Measurements from ENCODE around the gene SCGB1D4.

Gene SCGB1D4

DNA sequence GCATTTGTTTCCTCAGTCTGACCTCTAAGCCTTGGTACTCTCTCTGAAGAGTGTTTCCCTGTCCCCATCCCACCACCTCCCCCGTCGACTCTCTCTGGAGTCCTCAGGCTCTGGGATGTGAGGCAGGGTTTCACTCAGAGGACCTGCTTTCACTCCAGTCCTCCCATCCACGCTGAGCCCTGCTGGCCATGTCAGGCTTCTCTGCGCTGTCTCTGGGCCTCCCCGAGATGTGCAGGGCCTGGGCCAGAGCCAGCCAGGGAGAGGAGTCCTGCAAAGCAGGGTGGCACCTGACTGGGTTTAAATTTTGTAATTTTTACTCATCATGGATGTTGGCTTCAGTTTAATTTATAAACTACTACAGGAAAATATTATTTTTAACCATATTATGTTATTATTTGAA lies 25.6 kb downstream of the SCGB1D4 start:
- DNase-seq = no peak

DNA sequence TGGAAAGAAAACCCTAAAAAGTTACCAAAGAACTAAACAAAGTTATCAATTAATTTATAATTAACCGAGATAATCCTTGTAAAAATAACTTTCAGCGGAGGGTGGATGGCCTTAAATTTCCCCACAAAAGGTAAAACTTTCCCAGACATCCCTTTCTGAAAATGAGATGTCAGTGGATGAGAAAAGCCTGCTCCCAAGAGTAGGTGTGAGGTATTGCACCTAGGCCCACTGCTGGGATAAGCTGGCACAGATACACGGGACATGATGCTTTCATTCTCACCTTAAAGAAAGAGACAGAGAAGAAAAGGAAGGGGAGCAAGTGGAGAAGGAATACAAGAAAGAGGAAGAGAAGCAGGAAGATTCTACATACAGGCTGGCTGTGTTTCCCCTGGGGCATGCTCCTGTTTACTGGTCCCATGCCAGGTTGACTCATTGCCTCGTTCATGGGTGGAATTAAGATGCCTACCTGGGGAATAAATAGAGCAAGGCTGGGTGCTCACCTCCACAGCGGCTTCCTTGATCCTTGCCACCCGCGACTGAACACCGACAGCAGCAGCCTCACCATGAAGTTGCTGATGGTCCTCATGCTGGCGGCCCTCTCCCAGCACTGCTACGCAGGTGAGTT lies 29.1 kb downstream of the SCGB1D4 start, which contains the start of gene SCGB2A2:
TSS of gene SCGB2A2 (plus strand) at position 505 of the 625 bp plus-strand sequence. CDS start at position 564, 59 bp downstream.
- no peak for DNase-seq

DNA sequence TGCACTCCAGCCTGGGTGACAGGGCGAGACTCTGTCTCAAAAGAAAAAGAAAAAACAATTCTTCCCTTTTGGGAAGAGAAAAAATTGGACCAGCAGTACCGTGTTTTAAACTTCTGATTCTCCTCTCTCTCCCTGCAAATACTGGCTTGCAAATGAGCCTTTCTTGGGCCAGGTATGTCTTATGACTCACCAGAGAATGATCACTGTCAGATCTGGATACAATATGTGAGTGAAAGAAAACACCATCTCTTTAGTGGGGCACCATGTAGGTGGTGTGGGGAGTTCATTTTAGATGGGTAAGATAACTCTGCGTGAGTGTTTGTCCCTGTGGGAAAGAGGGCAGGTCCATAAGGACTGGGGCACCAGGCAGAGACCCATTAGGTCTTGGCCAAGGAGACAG lies 31.3 kb downstream of the SCGB1D4 start:
- DNase-seq = no peak

DNA sequence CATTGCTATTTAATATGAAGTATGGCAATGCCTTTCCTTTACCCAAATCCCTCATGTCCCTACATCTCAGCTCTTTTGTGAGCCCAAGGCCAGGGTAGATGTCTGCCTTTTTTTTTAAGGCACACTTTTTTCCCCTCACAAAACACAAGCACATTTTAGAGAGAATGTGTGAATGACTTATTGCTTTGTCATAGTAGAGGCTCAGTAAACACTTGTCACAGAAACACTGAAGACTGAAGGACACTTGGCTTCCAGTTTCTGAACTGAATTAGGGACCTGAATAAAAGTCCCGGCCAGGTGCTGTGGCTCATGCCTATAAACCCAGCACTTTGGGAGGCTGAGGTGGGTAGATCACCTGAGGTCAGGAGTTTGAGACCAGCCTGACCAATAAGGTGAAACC lies 31.8 kb downstream of the SCGB1D4 start:
- no peak for DNase-seq

GRCh38 chr11:62266558-62266957 lies 32.3 kb downstream of the SCGB1D4 start:
- DNase-seq = no peak

DNA sequence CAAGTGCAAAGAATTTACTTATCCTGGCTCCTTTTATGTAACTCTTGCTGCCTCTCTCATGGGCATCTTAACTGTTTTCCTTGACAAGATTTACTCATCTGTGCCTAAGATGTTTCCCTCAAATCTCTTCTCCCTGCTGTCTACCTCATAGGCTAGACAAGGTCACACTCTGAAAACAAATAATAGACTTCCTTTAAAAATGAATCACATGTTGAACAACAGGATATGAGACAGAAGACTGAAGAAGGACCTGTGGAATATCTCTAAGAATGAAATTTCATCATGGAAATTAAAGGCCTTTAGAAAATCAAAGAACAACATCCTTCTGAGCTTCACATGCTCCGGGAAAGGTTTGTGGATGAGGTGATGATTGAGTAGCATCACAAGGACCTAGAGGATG lies 34.9 kb downstream of the SCGB1D4 start:
- DNase-seq = no peak

GRCh38 chr11:62260261-62260953 lies 38.5 kb downstream of the SCGB1D4 start:
- DNase-seq = no peak

DNA sequence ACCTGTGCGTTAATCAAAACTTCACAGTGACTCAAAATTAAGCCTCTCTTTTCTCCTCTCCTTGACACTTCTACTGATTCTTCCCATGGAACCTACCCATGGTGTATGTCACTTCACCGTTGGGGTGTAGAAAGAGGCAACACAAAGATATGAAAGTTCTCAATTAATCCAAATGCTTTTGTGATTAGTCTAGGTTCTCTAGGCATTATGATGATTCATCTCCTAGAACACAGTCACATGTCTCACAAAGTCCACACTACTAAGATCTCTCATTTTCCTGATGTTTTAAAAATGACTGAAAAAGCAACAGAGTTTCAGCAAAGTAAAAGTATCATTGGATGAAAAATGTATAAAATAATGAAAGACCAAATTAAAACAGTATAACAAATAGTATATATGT lies 42.6 kb downstream of the SCGB1D4 start:
- DNase-seq = no peak

DNA sequence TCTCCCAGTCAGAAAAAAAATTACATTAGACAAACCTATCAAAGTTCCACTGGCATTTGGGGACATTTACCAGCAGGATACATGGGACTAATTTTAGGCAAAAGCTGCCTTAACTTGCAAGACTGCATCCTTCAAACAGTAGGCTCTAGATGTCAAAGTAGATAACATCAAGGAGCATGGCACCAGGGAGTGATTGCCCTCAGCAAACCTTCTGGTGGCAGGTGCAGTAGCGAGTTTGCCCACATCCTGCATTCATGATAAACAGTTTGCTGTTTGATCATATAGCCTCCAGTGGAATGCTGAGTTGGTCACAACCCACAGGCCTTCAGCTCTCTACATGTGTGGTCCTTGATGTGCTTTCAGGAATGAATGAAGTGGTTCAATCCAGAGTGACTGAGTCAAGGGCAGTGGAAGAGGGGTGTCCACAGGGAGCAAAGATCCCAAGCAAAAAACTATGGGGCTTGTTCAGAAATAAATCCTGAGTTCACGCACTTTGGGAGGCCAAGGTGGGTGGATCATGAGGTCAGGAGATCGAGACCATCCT lies 44.8 kb downstream of the SCGB1D4 start:
- no peak for DNase-seq

- DNase-seq = no peak
These were observed 47.2 kb downstream of the SCGB1D4 start for GRCh38 chr11:62251698-62252097.
